Spleen (tissue), 7 donors: ENCODE data around the gene SYNJ2.

ENCODE experiments used
- CTCF ChIP-seq, 11 experiments: fragments of 200-600 bp in 7 of 11; fragments of 450-650 bp in 4 of 11; sonication (generic) in 4 of 11; IDR thresholded peaks in 8 of 11; conservative IDR thresholded peaks in 3 of 11; 1 replicate in 7 of 11; 2 replicates in 4 of 11; pipeline versions ENCODE4 v1.4.0 to v1.8.0; 2016 to 2021; ENCODE audit warnings: antibody characterized with exemption in 11 of 11, inconsistent platforms in 4 of 11, mild to moderate bottlenecking in 1 of 11
- POLR2A ChIP-seq, 3 donors: fragments of 450-650 bp; IDR thresholded peaks; one replicate each; pipeline ENCODE4 v1.5.1; 2017; ENCODE audit warnings: antibody characterized with exemption in 3 of 3, mild to moderate bottlenecking in 1 of 3
- POLR2AphosphoS5 ChIP-seq, 3 donors: sonication (generic); formaldehyde crosslinking; IDR thresholded peaks; one replicate each; pipeline ENCODE4 v1.5.1; 2017; ENCODE audit warnings: antibody characterized with exemption in 3 of 3
- donor health status: DM: no; HTN: no; CAD: no; lungs with moderate emphysema.
- donor health status: DM: no; HTN: no; CAD: no.
- donor health status: DM: no; HTN: no; CAD: no.

GRCh38 chr6:157959451-157960227 is 22.0 kb upstream of the SYNJ2 start:
- TF ChIP-seq CTCF (IDR thresholded peaks at IDR 0.05 in 8 of 11, conservative IDR thresholded peaks at IDR 0.05 in 3 of 11) (no peak), POLR2A (IDR thresholded peaks at IDR 0.05) (no peak), POLR2AphosphoS5 (IDR thresholded peaks at IDR 0.05) (no peak)
